ES-I3 (cell line): ENCODE data around the gene CMTM8.
A peak's percentile ranks its signal among the peaks of the same experiment; 100 is the strongest.
"Not testable (repeated sequence)": the region's sequence is repeated elsewhere in the genome, so short reads cannot be mapped to it uniquely, and the experiment has no call there.

Experiments
- H3K36me3 ChIP-seq: 2 replicates; pipeline ENCODE4 v1.6.1; 2013; ENCODE audit warnings: mild to moderate bottlenecking, low read length, control low read depth, moderate library complexity; ENCODE audit not compliant: insufficient read depth
- H3K4me1 ChIP-seq: 2 replicates; pipeline ENCODE4 v1.6.1; 2013; ENCODE audit warnings: mild to moderate bottlenecking, control low read depth, low read length; ENCODE audit not compliant: insufficient read depth
- H3K9ac ChIP-seq: 2 replicates; pipeline ENCODE4 v1.6.1; 2013; ENCODE audit warnings: low read depth, mild to moderate bottlenecking, low read length, moderate library complexity
- H3K9me3 ChIP-seq: 2 replicates; pipeline ENCODE4 v1.6.1; 2013; ENCODE audit warnings: mild to moderate bottlenecking, low read length, moderate library complexity; ENCODE audit not compliant: control insufficient read depth, insufficient read depth

The CMTM8 gene

DNA sequence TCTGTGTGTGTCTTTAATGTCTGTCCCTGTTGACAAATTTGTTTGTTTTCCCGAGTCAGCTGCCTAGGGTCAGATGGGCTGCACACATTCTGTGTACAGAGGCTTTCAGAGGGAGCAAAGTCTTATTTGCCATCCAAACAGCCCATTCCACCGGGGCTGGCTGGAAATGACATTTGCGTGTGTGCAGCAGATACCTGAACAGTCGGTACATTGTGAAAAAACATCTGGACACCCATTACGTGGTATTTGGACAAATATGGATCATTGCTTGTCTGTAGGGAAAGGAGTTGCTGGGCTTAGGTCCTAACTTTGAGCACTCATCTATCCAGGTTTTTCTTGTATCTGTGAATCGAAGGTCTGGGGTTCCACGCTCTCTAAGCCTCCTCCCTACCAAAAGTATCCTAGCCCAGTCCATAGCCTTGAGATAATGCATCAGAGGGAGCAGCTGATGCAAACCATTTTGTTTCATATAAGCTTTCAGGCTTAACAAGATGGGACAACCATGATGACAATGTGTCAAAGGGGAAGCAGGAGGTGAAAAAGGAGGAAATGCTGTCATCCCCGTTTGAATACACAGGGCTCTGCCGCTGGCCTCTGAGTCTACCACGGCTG is 22.2 kb upstream of the CMTM8 start:
- no peaks in the 10 kb centered on the region for H3K36me3 ChIP-seq
- H3K9me3 ChIP-seq = no peaks in the 10 kb centered on the region; the same call in 1 of the 2 replicates
- H3K4me1 ChIP-seq = no peaks in the 10 kb centered on the region
- no peak overlapping the region for H3K9ac ChIP-seq

- H3K9me3 ChIP-seq = no peaks in the 10 kb centered on the region; the same call in 1 of the 2 replicates
- H3K4me1 ChIP-seq = no peaks in the 10 kb centered on the region
- H3K36me3 ChIP-seq = no peaks in the 10 kb centered on the region
- no peak overlapping the region for H3K9ac ChIP-seq
Measured at GRCh38 chr3:32217339-32217738, 21.1 kb upstream of the CMTM8 start.

GRCh38 chr3:32219537-32219936 is 18.9 kb upstream of the CMTM8 start:
- Histone ChIP-seq H3K36me3 (no peaks in the 10 kb centered on the region), H3K9me3 (no peaks in the 10 kb centered on the region; the same call in 1 of the 2 replicates), H3K9ac (no peak overlapping the region), H3K4me1 (no peaks in the 10 kb centered on the region)

DNA sequence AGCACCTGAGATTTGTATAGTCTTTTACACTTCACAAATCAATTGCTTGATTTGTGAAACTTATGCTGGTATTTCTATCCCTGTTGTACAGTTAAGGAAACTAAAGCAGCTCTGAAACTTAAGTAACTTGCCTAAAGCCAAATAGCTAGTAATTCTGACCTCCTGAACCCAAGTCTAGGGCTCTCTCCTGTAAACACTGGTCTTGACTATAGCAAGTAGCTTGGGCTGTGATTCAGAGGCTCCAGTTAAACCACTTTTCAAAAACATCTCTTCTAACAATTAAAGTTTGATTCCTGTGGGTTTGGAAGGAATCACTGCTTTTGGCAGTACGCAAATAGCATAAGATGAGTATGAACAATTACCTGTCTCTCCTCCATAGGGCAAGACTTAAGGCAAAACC is 18.5 kb upstream of the CMTM8 start:
- Histone ChIP-seq H3K36me3 (no peaks in the 10 kb centered on the region), H3K4me1 (no peaks in the 10 kb centered on the region), H3K9ac (no peak overlapping the region), H3K9me3 (no peaks in the 10 kb centered on the region; the same call in 1 of the 2 replicates)

GRCh38 chr3:32222950-32223349 is 15.5 kb upstream of the CMTM8 start:
- H3K4me1 ChIP-seq = no peaks in the 10 kb centered on the region
- H3K9me3 ChIP-seq = no peaks in the 10 kb centered on the region; the same call in 1 of the 2 replicates
- H3K36me3 ChIP-seq = no peaks in the 10 kb centered on the region
- no peak overlapping the region for H3K9ac ChIP-seq

DNA sequence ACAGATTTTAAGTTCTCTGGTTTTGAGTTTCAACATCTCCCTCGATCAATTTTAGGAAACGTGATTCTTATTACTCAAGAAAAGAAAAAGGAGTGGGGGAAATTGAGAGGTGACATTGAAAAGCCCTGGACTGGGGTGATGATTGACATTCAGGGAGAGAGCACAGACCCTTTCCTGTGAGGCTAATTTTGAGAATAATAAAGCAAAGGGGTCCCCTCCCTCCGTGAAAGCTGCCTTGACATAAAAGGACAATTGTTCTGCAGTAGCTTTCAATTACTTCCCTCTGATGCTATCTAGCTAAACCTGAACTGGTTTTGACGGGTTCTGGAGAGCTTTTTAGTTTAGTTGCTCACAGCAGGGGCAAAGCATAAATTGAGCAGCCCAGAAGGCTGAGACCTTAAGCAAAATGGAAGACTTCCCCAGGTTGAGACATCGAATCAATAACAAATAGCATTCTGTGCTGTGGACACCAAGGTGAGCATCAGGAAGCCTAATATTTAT is 14.4 kb upstream of the CMTM8 start:
- Histone ChIP-seq H3K36me3 (no peaks in the 10 kb centered on the region), H3K4me1 (no peaks in the 10 kb centered on the region), H3K9ac (no peak overlapping the region)

DNA sequence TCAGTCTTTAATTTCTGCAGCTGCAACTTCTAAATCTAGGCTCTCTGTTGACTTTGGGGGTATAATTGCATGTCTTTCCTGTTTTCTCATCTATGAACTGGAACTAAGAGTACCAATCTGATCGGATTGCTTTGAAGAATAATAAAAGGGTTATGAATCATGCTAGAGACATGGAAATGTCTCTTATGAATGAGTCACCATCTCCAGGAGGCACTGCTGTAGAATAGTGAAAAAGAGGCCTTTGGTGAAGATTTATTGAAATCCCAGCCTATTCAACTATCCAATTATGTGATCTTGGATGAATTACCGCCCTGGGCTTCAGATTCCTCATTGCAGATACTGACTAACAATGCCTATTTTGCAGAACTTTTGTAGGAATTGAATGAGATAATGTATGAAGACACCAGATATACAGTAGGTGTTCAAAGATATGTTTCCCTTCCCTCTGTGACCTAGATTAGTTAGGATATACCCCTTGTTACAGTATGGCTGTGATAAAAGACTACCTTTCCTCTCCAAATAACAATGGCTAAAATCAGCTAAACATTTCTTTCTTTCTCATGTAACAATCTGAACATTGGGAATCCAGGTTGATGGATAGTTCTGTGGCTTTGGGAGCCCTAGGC is 11.5 kb upstream of the CMTM8 start:
- Histone ChIP-seq H3K9me3 (no peaks in the 10 kb centered on the region), H3K36me3 (no peaks in the 10 kb centered on the region), H3K4me1 (no peaks in the 10 kb centered on the region), H3K9ac (no peak overlapping the region)

More for the DNA sequence above, 14.4 kb upstream of the CMTM8 start:
- no peaks in the 10 kb centered on the region; the same call in 1 of the 2 replicates for H3K9me3 ChIP-seq

GRCh38 chr3:32228743-32229142 is 9.7 kb upstream of the CMTM8 start:
- not testable (repeated sequence) for H3K4me1 ChIP-seq, H3K9me3 ChIP-seq, H3K36me3 ChIP-seq, H3K9ac ChIP-seq

DNA sequence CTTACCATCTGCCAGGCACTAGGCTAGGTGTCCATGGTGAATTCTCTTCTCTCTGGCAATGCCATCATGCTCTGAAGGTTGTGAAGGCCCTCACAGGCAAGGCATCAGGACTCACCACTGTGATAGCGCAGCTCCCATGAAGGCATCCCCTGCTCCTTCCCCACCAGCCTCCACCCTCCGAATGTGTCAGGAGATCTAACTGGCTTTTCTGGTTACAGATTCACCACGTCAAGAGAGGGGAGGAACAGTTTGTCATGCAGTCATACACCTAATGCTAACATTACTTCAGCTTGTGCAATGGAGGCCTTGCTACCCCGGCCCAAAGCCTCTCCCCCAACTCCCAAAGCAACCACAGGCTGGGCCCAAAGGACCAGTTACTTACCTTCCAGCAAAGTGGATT is 8.9 kb upstream of the CMTM8 start:
- H3K9ac ChIP-seq = no peak overlapping the region
- no peaks in the 10 kb centered on the region for H3K4me1 ChIP-seq
- H3K36me3 ChIP-seq = no peaks in the 10 kb centered on the region
- no peaks in the 10 kb centered on the region for H3K9me3 ChIP-seq

GRCh38 chr3:32236377-32236776 is 2.1 kb upstream of the CMTM8 start:
- Histone ChIP-seq H3K36me3 (no peaks in the 10 kb centered on the region), H3K4me1 (peaks cover 6% of the 10 kb centered on the region; the same call in 1 of the 2 replicates), H3K9ac (no peak overlapping the region), H3K9me3 (no peaks in the 10 kb centered on the region)

GRCh38 chr3:32237670-32238452 is 619 bp upstream of the CMTM8 start:
- Histone ChIP-seq H3K4me1 (peaks cover 6% of the 10 kb centered on the region; the same call in 1 of the 2 replicates), H3K9me3 (no peaks in the 10 kb centered on the region), H3K9ac (peak overlapping the region; percentile 54), H3K36me3 (no peaks in the 10 kb centered on the region)

DNA sequence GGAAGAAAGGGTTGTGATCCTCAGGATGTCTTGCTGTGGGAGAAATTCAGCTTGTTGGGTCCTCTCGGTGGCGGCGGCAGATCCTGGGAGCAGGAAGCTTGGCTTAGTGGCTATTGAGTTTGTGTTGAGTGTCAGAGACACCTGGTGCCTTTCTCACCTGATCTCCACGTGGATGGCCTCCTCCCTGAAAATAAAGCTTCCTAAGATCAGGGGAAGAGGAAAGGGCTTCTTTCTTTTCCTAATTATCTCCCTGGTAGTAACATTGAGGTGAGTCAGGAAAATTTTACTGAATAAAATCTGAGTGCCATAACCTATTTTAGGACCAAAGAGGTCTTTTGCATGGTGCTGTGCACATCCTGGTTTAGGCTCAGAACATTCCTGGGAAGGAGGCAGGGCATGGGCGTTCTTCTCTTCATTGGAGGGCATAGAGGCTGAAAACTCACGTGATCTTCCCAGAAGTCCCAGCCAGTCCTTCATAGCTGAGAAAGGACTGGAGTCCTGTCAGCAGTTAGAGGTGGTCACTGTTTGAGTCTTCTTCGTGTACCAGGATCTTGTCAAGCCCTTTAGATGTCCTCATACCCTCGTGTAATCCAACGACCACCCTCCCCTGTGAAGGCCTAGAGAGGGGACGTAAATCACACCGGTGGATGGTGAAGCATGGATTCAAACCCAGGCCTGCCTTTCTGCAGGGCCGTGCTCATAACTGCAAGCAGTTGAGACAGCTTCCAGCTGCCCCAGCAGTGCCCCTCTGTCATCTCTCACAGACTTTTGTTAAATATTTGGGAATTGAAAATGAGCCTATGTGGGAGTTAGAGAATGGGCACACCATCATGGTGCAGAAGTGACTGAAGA is 1.1 kb downstream of the CMTM8 start:
- peak overlapping the region; percentile 54; the same call in 1 of the 2 replicates for H3K9ac ChIP-seq
- no peaks in the 10 kb centered on the region for H3K36me3 ChIP-seq
- H3K4me1 ChIP-seq = peaks cover 6% of the 10 kb centered on the region; the same call in 1 of the 2 replicates
- no peaks in the 10 kb centered on the region for H3K9me3 ChIP-seq

GRCh38 chr3:32240159-32240545 is 1.7 kb downstream of the CMTM8 start:
- no peaks in the 10 kb centered on the region for H3K36me3 ChIP-seq
- H3K9me3 ChIP-seq = no peaks in the 10 kb centered on the region
- H3K9ac ChIP-seq = no peak overlapping the region
- peaks cover 7% of the 10 kb centered on the region; the same call in 1 of the 2 replicates for H3K4me1 ChIP-seq

DNA sequence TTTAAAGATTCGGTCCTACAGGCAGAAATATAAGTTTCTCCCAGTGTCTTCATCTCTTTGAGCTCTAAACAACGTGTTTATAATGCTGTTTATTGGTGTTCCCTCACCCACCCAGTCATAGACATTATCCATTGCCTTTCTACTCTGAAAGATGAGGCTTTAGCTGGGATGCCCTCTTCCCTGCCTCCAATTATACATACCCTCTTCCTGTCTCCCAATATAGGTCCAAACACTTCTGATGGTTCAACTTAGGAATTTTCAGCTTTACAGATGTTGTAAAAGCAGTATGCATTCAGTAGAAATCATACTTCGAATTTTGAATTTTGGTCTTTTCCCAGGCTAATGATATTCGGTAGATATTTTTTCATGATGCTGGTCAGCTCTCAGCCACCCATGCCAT is 2.6 kb downstream of the CMTM8 start:
- no peak overlapping the region for H3K9ac ChIP-seq
- peaks cover 9% of the 10 kb centered on the region; the same call in 1 of the 2 replicates for H3K4me1 ChIP-seq
- H3K36me3 ChIP-seq = no peaks in the 10 kb centered on the region
- no peaks in the 10 kb centered on the region for H3K9me3 ChIP-seq
